Caco-2 (cell line): ENCODE data around the gene CERS6. TPM values are rescaled to one million over a fixed set of nuclear protein-coding genes. Genes with fewer than 3 reads are reported as not detected.

Source experiments
- BruUV-seq: library from RNA; stranded (reverse); fragments of 400-500 nt; replicated peaks from 2 replicates; lab custom pipeline; 2021; lab: Mats Ljungman, UMichigan
- CTCF ChIA-PET: fragments of 300-600 bp; sonication (Branson Sonifier 250); formaldehyde crosslinking; loops from one replicate; lab custom pipeline; 2022; ENCODE audit warnings: antibody characterized with exemption; lab: Charles Lee
- POLR2A ChIA-PET: fragments of 300-600 bp; sonication (Branson Sonifier 250); formaldehyde crosslinking; loops from one replicate; lab custom pipeline; 2022; ENCODE audit warnings: antibody characterized with exemption; lab: Charles Lee
- DNase-seq, 2 experiments: peaks; one replicate each; pipeline versions ENCODE4 v3.0.0 to v3.0.0-alpha.2; 2020 to 2022
- H3K27me3 ChIP-seq: replicated peaks from 2 replicates; pipeline ENCODE4 v1.6.0; 2011; ENCODE audit warnings: low read length; ENCODE audit not compliant: control insufficient read depth, insufficient read depth
- H3K36me3 ChIP-seq: 2 replicates; pipeline ENCODE4 v1.5.1; 2011; ENCODE audit warnings: low read length; ENCODE audit not compliant: control insufficient read depth, insufficient read depth
- H3K4me1 ChIP-seq: fragments of 250-450 bp; sonication (Bioruptor Pico); 2 replicates; pipeline ENCODE4 v1.5.1; 2020; ENCODE audit warnings: mild to moderate bottlenecking
- H3K4me3 ChIP-seq: 2 replicates; pipeline ENCODE4 v1.5.1; 2011; ENCODE audit warnings: low read depth, mild to moderate bottlenecking, control low read depth, low read length
- H3K9me3 ChIP-seq: fragments of 250-450 bp; sonication (Bioruptor Pico); 2 replicates; pipeline ENCODE4 v1.5.1; 2020; ENCODE audit warnings: mild to moderate bottlenecking, moderate library complexity
- H3K27ac Mint-ChIP-seq: one replicate; pipeline ENCODE4 v1.8.0; 2022; ENCODE audit warnings: mixed read lengths; ENCODE audit not compliant: unreplicated experiment
- H3K27me3 Mint-ChIP-seq: one replicate; pipeline ENCODE4 v1.8.0; 2022; ENCODE audit warnings: mixed read lengths; ENCODE audit not compliant: insufficient read depth, unreplicated experiment
- H3K36me3 Mint-ChIP-seq: one replicate; pipeline ENCODE4 v1.8.0; 2022; ENCODE audit warnings: mild to moderate bottlenecking, mixed read lengths; ENCODE audit not compliant: insufficient read depth, unreplicated experiment
- H3K4me1 Mint-ChIP-seq: one replicate; pipeline ENCODE4 v1.8.0; 2022; ENCODE audit warnings: low read depth, mixed read lengths; ENCODE audit not compliant: unreplicated experiment
- H3K4me3 Mint-ChIP-seq: one replicate; pipeline ENCODE4 v1.8.0; 2022; ENCODE audit warnings: mild to moderate bottlenecking, moderate library complexity, mixed read lengths; ENCODE audit not compliant: unreplicated experiment
- H3K9me3 Mint-ChIP-seq: one replicate; pipeline ENCODE4 v1.8.0; 2022; ENCODE audit warnings: mixed read lengths; ENCODE audit not compliant: unreplicated experiment
- intact Hi-C: fragments of 100-400 bp; cut with micrococcal nuclease; formaldehyde crosslinking; loops from one replicate; pipeline ENCODE4 v1.10.0; 2022; ENCODE audit not compliant: unreplicated experiment
- total RNA-seq: library from RNA; stranded (reverse); gene quantifications from 2 replicates; pipeline ENCODE4 v1.2.3, GENCODE V29; 2022
- TF ChIP-seq, protein P1 (sequence below), 2 experiments: fragments of 200-600 bp in 1 of 2; IDR thresholded peaks; 1 replicate in 1 of 2; 2 replicates in 1 of 2; pipeline versions ENCODE4 v1.5.1 to v1.8.0; 2011 to 2022; ENCODE audit warnings: antibody characterized with exemption in 1 of 2, control low read depth in 1 of 2, inconsistent platforms in 1 of 2, low read depth in 1 of 2, low read length in 1 of 2, mild to moderate bottlenecking in 1 of 2, moderate library complexity in 1 of 2; ENCODE audit not compliant: insufficient read depth in 1 of 2, severe bottlenecking in 1 of 2, unreplicated experiment in 1 of 2

CERS6 gene
- total RNA-seq, 1 experiment from 2014 or later, result 32.7 TPM

GRCh38 chr2:168482952-168483831, 27.1 kb downstream of the CERS6 start:
- ChIA-PET CTCF (interaction anchor here (0.9 kb wide), 1 partner anchor 137 kb away, joined by 3 read pairs; no protein-coding TSS in a partner anchor), POLR2A (no interaction called here)
- Mint-ChIP-seq H3K27me3 (no peaks in the 10 kb centered on the region), H3K9me3 (no peaks in the 10 kb centered on the region), H3K27ac (no peak overlapping the region), H3K4me1 (peaks cover 34% of the 10 kb centered on the region), H3K36me3 (peaks cover 6% of the 10 kb centered on the region), H3K4me3 (no peak overlapping the region)
- Histone ChIP-seq H3K36me3 (no peaks in the 10 kb centered on the region), H3K4me1 (peaks cover 34% of the 10 kb centered on the region), H3K27me3 (no peaks in the 10 kb centered on the region), H3K4me3 (no peak overlapping the region), H3K9me3 (peaks cover 4% of the 10 kb centered on the region; the same call in 1 of the 2 replicates)
- TF ChIP-seq, protein P1, sequence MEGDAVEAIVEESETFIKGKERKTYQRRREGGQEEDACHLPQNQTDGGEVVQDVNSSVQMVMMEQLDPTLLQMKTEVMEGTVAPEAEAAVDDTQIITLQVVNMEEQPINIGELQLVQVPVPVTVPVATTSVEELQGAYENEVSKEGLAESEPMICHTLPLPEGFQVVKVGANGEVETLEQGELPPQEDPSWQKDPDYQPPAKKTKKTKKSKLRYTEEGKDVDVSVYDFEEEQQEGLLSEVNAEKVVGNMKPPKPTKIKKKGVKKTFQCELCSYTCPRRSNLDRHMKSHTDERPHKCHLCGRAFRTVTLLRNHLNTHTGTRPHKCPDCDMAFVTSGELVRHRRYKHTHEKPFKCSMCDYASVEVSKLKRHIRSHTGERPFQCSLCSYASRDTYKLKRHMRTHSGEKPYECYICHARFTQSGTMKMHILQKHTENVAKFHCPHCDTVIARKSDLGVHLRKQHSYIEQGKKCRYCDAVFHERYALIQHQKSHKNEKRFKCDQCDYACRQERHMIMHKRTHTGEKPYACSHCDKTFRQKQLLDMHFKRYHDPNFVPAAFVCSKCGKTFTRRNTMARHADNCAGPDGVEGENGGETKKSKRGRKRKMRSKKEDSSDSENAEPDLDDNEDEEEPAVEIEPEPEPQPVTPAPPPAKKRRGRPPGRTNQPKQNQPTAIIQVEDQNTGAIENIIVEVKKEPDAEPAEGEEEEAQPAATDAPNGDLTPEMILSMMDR (IDR thresholded peaks at IDR 0.05; ENCODE audit: insufficient read depth in 1 of 2, low read depth in 1 of 2, low read length in 1 of 2, severe bottlenecking in 1 of 2, unreplicated experiment in 1 of 2), result no peak
- BruUV-seq, result no TSS peak
- DNase-seq, result no peak
- intact Hi-C loops, result no loop called here

GRCh38 chr2:168486477-168486876, 30.4 kb downstream of the CERS6 start:
- intact Hi-C loops, result no loop called here
- Histone ChIP-seq H3K4me3 (no peak overlapping the region), H3K9me3 (peaks cover 4% of the 10 kb centered on the region; the same call in 1 of the 2 replicates), H3K36me3 (no peaks in the 10 kb centered on the region), H3K4me1 (peaks cover 28% of the 10 kb centered on the region), H3K27me3 (no peaks in the 10 kb centered on the region)
- TF ChIP-seq, protein P1 (IDR thresholded peaks at IDR 0.05; ENCODE audit: insufficient read depth in 1 of 2, low read depth in 1 of 2, low read length in 1 of 2, severe bottlenecking in 1 of 2, unreplicated experiment in 1 of 2), result no peak
- H3K27ac Mint-ChIP-seq, result peak overlapping the region; percentile 33
- H3K4me1 Mint-ChIP-seq, result peaks cover 48% of the 10 kb centered on the region
- no peaks in the 10 kb centered on the region for H3K9me3 Mint-ChIP-seq
- POLR2A ChIA-PET, result no interaction called here
- no TSS peak for BruUV-seq
- no peak for DNase-seq
- CTCF ChIA-PET, result interaction anchor here (0.6 kb wide), 1 partner anchor 189 kb away, joined by 3 read pairs; no protein-coding TSS in a partner anchor
- no peak overlapping the region for H3K4me3 Mint-ChIP-seq
- no peaks in the 10 kb centered on the region for H3K27me3 Mint-ChIP-seq
- H3K36me3 Mint-ChIP-seq, result peaks cover 6% of the 10 kb centered on the region

DNA sequence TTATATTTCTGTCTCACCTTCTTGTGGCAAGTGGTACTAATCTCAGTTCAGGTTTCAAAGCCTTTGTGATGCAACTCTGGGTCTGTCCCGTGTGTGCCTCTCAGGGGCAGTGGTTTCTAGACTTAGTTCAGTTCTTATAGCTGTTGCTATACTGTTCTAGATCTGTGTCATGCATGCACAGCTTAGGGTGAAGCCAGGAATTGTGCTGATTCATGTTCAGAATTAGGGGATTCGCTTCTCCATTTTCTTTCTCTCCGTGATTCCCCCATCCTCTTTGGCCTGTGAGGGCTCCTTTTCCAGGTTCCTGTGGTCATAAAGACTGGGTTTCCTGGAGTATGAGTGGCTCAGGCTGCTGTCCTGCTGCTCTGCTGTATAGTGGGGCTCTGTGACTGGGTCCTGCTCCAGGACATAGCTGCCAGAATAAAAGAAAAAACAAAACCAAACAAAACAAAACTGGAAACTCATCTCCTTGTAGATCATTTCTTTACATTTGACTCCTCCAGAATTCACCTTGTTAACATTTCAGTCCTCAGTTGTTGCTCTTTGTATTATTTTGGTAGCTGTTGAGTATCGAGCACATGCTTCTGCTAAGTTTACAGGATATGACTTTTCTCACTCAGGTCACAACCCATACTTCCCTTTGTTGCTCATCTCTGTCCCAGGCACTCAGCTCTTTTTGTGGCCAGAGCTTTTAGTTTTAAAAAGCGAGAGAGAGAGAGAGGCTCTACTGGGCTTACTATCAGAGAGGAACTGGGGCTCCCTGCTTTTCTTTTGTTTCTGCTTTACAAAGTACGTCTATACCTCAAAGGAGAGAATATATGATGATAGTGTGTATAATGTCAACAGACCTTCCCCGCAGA, 34.2 kb downstream of the CERS6 start:
- H3K4me3 ChIP-seq, result no peak overlapping the region
- peaks cover 59% of the 10 kb centered on the region for H3K4me1 Mint-ChIP-seq
- BruUV-seq, result no TSS peak
- peaks cover 4% of the 10 kb centered on the region; the same call in 1 of the 2 replicates for H3K9me3 ChIP-seq
- POLR2A ChIA-PET, result no interaction called here
- H3K36me3 ChIP-seq, result no peaks in the 10 kb centered on the region
- CTCF ChIA-PET, result no interaction called here
- intact Hi-C loops, result loop anchor here (1.0 to 5.0 kb wide), 2 partner anchors 12 to 217 kb away; no protein-coding TSS in a partner anchor
- peak overlapping the region; percentile 56 for H3K27ac Mint-ChIP-seq
- peaks cover 52% of the 10 kb centered on the region for H3K4me1 ChIP-seq
- H3K4me3 Mint-ChIP-seq, result peak overlapping the region; percentile 12
- TF ChIP-seq, protein P1 (IDR thresholded peaks at IDR 0.05; ENCODE audit: insufficient read depth in 1 of 2, low read depth in 1 of 2, low read length in 1 of 2, severe bottlenecking in 1 of 2, unreplicated experiment in 1 of 2), result no peak
- H3K36me3 Mint-ChIP-seq, result no peaks in the 10 kb centered on the region
- DNase-seq, result no peak
- H3K27me3 Mint-ChIP-seq, result no peaks in the 10 kb centered on the region
- no peaks in the 10 kb centered on the region for H3K9me3 Mint-ChIP-seq
- no peaks in the 10 kb centered on the region for H3K27me3 ChIP-seq
